DND-41 (cell line): ENCODE measurements around the gene GNAS-AS1.

ENCODE experiments used
- EZH2 ChIP-seq: IDR thresholded peaks from 3 replicates; pipeline ENCODE4 v1.6.1; 2012; ENCODE audit warnings: borderline replicate concordance, low read depth, mild to moderate bottlenecking, moderate library complexity, low read length, inconsistent platforms; ENCODE audit not compliant: severe bottlenecking
- TF ChIP-seq, protein P1 (sequence below): IDR thresholded peaks from 2 replicates; pipeline ENCODE4 v1.5.1; 2012; ENCODE audit warnings: borderline replicate concordance, low read length, moderate library complexity, mild to moderate bottlenecking; ENCODE audit not compliant: poor library complexity, severe bottlenecking; ENCODE audit errors: extremely low read depth

DNA sequence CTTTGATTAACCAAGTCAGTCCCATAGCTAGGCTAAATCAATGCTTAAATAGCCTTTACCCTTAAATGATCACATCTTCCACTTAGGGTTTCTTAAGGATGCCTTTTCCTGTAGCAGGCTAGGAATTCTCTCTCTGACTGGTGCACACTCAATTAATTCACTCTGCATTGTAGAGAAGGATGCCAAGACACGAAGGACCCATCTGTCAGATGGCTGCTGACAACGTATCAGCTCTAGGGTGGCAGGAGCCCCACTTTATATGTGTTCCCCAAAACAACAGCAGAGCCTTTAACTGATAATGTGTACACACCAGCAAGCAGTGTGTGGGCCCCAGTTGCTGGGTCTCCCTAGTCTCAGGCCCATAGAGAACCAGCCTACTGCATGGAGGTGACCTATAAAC, 15.1 kb upstream of the GNAS-AS1 start:
- TF ChIP-seq, protein P1, sequence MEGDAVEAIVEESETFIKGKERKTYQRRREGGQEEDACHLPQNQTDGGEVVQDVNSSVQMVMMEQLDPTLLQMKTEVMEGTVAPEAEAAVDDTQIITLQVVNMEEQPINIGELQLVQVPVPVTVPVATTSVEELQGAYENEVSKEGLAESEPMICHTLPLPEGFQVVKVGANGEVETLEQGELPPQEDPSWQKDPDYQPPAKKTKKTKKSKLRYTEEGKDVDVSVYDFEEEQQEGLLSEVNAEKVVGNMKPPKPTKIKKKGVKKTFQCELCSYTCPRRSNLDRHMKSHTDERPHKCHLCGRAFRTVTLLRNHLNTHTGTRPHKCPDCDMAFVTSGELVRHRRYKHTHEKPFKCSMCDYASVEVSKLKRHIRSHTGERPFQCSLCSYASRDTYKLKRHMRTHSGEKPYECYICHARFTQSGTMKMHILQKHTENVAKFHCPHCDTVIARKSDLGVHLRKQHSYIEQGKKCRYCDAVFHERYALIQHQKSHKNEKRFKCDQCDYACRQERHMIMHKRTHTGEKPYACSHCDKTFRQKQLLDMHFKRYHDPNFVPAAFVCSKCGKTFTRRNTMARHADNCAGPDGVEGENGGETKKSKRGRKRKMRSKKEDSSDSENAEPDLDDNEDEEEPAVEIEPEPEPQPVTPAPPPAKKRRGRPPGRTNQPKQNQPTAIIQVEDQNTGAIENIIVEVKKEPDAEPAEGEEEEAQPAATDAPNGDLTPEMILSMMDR = no peak
- TF ChIP-seq EZH2 = no peak
